ENCODE results near the gene GPR157.

The GPR157 gene

GRCh38 chr1:9078015-9078751 is 50.7 kb downstream of the GPR157 start:
- H3K4me3 ChIP-seq (ENCODE audit: low read length) = no peak overlapping the region
- peaks cover 5% of the 10 kb centered on the region; the same call in 1 of the 2 replicates for H3K9me3 ChIP-seq (ENCODE audit: insufficient read depth, low read length)
- no peak overlapping the region for H3K27ac ChIP-seq (ENCODE audit: low read length)
- peaks cover 21% of the 10 kb centered on the region for H3K27me3 ChIP-seq (ENCODE audit: low read depth, low read length)
- no peak overlapping the region for H3K4me2 ChIP-seq (ENCODE audit: low read length)
- H2AFZ ChIP-seq (ENCODE audit: low read depth, low read length) = no peak overlapping the region
- H3K79me2 ChIP-seq (ENCODE audit: low read length) = no peaks in the 10 kb centered on the region
- TF ChIP-seq CTCF (IDR thresholded peaks at IDR 0.05; ENCODE audit: low read depth, low read length) (no peak), EZH2phosphoT487 (IDR thresholded peaks at IDR 0.05; ENCODE audit: low read depth) (no peak)
- peaks cover 31% of the 10 kb centered on the region for H3K4me1 ChIP-seq (ENCODE audit: low read length)
- H4K20me1 ChIP-seq (ENCODE audit: insufficient read depth, low read length) = no peaks in the 10 kb centered on the region
- no peaks in the 10 kb centered on the region for H3K36me3 ChIP-seq (replicated peaks; ENCODE audit: low read depth, low read length)
- H3K9ac ChIP-seq (ENCODE audit: low read length) = no peak overlapping the region

GRCh38 chr1:9075022-9075421 is 53.9 kb downstream of the GPR157 start:
- peak overlapping the region; percentile 49 for H3K4me2 ChIP-seq (ENCODE audit: low read length)
- no peak overlapping the region for H2AFZ ChIP-seq (ENCODE audit: low read depth, low read length)
- H3K27ac ChIP-seq (ENCODE audit: low read length) = no peak overlapping the region
- no peaks in the 10 kb centered on the region for H4K20me1 ChIP-seq (ENCODE audit: insufficient read depth, low read length)
- H3K4me3 ChIP-seq (ENCODE audit: low read length) = peak overlapping the region; percentile 18; the same call in 1 of the 2 replicates
- no peak overlapping the region for H3K9ac ChIP-seq (ENCODE audit: low read length)
- H3K79me2 ChIP-seq (ENCODE audit: low read length) = no peaks in the 10 kb centered on the region
- no peak for TF ChIP-seq EZH2phosphoT487 (IDR thresholded peaks at IDR 0.05; ENCODE audit: low read depth)
- peaks cover 36% of the 10 kb centered on the region for H3K4me1 ChIP-seq (ENCODE audit: low read length)
- no peaks in the 10 kb centered on the region for H3K36me3 ChIP-seq (replicated peaks; ENCODE audit: low read depth, low read length)
- peaks cover 14% of the 10 kb centered on the region for H3K27me3 ChIP-seq (ENCODE audit: low read depth, low read length)
- H3K9me3 ChIP-seq (ENCODE audit: insufficient read depth, low read length) = no peaks in the 10 kb centered on the region; the same call in 1 of the 2 replicates

- no peak overlapping the region for H3K9ac ChIP-seq (ENCODE audit: low read length)
- no peak overlapping the region for H3K27ac ChIP-seq (ENCODE audit: low read length)
- no peak overlapping the region for H3K4me3 ChIP-seq (ENCODE audit: low read length)
- H3K27me3 ChIP-seq (ENCODE audit: low read depth, low read length) = no peaks in the 10 kb centered on the region; the same call in 1 of the 2 replicates
- no peak overlapping the region for H2AFZ ChIP-seq (ENCODE audit: low read depth, low read length)
- H3K4me2 ChIP-seq (ENCODE audit: low read length) = no peak overlapping the region
- peaks cover 50% of the 10 kb centered on the region for H3K4me1 ChIP-seq (ENCODE audit: low read length)
- no peaks in the 10 kb centered on the region for H3K36me3 ChIP-seq (replicated peaks; ENCODE audit: low read depth, low read length)
- TF ChIP-seq CTCF (IDR thresholded peaks at IDR 0.05; ENCODE audit: low read depth, low read length) = no peak
- TF ChIP-seq EZH2phosphoT487 (IDR thresholded peaks at IDR 0.05; ENCODE audit: low read depth) = no peak
- no peaks in the 10 kb centered on the region for H4K20me1 ChIP-seq (ENCODE audit: insufficient read depth, low read length)
- H3K79me2 ChIP-seq (ENCODE audit: low read length) = no peaks in the 10 kb centered on the region
- no peaks in the 10 kb centered on the region for H3K9me3 ChIP-seq (ENCODE audit: insufficient read depth, low read length)
These were observed 55.8 kb downstream of the GPR157 start for GRCh38 chr1:9073143-9073542.

- no peaks in the 10 kb centered on the region for H3K36me3 ChIP-seq (replicated peaks; ENCODE audit: low read depth, low read length)
- TF ChIP-seq EZH2phosphoT487 (IDR thresholded peaks at IDR 0.05; ENCODE audit: low read depth) = no peak
- TF ChIP-seq CTCF (IDR thresholded peaks at IDR 0.05; ENCODE audit: low read depth, low read length) = no peak
- H3K4me2 ChIP-seq (ENCODE audit: low read length) = no peak overlapping the region
- H3K4me1 ChIP-seq (ENCODE audit: low read length) = peaks cover 57% of the 10 kb centered on the region
- no peak overlapping the region for H2AFZ ChIP-seq (ENCODE audit: low read depth, low read length)
- no peak overlapping the region for H3K27ac ChIP-seq (ENCODE audit: low read length)
- no peaks in the 10 kb centered on the region for H4K20me1 ChIP-seq (ENCODE audit: insufficient read depth, low read length)
- no peaks in the 10 kb centered on the region; the same call in 1 of the 2 replicates for H3K27me3 ChIP-seq (ENCODE audit: low read depth, low read length)
- no peaks in the 10 kb centered on the region for H3K79me2 ChIP-seq (ENCODE audit: low read length)
- no peak overlapping the region for H3K4me3 ChIP-seq (ENCODE audit: low read length)
- no peak overlapping the region for H3K9ac ChIP-seq (ENCODE audit: low read length)
- H3K9me3 ChIP-seq (ENCODE audit: insufficient read depth, low read length) = no peaks in the 10 kb centered on the region
These were observed 57.2 kb downstream of the GPR157 start for GRCh38 chr1:9071554-9072235.
